Measurements from ENCODE around the gene SESTD1. TPM values are rescaled to one million over a fixed set of nuclear protein-coding genes. Genes with fewer than 3 reads are reported as not detected.

The SESTD1 gene
- total RNA-seq, 2 donors from 2014 or later: 7.7 to 35.4 TPM

DNA sequence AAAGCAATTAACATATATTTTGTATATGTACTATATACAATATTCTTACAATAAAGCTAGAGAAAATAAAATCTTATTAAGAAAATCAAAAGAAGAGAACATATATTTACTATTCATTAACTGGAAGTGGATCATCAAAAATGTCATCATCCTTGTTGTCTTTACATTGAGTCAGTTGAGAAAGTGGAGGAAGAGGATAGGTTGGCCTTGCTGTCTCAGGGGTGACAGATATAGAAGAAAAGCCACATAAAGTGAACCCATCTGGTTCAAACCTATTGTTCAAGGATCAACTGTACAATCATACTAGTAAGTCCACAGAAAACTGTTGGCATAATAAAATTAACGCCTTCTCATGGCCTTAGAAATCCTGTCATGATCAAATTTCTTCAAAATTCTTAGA is 26.6 kb downstream of the SESTD1 start:
- TF ChIP-seq POLR2A (IDR thresholded peaks at IDR 0.05) (no peak), POLR2AphosphoS5 (IDR thresholded peaks at IDR 0.05) (no peak)
- TF ChIP-seq, protein P1, sequence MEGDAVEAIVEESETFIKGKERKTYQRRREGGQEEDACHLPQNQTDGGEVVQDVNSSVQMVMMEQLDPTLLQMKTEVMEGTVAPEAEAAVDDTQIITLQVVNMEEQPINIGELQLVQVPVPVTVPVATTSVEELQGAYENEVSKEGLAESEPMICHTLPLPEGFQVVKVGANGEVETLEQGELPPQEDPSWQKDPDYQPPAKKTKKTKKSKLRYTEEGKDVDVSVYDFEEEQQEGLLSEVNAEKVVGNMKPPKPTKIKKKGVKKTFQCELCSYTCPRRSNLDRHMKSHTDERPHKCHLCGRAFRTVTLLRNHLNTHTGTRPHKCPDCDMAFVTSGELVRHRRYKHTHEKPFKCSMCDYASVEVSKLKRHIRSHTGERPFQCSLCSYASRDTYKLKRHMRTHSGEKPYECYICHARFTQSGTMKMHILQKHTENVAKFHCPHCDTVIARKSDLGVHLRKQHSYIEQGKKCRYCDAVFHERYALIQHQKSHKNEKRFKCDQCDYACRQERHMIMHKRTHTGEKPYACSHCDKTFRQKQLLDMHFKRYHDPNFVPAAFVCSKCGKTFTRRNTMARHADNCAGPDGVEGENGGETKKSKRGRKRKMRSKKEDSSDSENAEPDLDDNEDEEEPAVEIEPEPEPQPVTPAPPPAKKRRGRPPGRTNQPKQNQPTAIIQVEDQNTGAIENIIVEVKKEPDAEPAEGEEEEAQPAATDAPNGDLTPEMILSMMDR (IDR thresholded peaks at IDR 0.05): no peak

DNA sequence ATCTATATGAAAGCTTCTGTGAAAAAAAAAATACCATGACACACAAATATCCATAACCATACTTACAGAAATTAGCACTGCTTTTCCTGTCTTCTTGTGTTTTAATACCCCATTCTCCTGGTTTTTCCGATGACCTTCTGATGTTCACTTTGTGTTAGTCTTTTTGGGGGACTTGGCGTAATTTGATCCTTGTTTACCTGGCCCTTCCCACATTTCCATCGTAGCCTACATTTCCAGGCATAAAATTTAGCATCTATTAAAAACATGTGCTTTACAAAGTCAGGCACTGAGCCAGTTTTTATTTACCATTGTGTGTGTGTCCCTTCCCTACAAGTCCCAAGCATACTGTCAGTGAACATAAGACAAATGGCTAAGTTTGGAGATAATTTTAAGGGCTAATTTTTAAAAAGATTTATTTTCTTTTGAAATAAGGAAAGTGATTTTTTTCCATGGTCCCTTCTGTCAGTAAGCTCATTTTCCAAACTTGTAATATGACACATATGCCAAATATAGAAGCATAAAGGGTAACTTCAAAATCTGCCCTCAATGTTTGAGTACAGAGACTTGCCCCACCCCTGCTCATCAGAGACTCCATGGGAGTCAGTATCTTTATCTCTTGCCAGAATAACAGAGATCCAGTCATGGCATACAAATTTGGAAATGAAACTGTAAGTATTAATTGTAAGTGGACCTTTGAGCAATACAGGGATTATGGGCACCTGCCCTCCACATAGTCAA is 27.3 kb downstream of the SESTD1 start:
- TF ChIP-seq POLR2A (IDR thresholded peaks at IDR 0.05) (no peak), POLR2AphosphoS5 (IDR thresholded peaks at IDR 0.05) (no peak)
- TF ChIP-seq, protein P1 (IDR thresholded peaks at IDR 0.05): no peak
- Histone ChIP-seq H3K27ac (no peak overlapping the region), H3K27me3 (replicated peaks; ENCODE audit: insufficient read depth) (no peaks in the 10 kb centered on the region), H3K4me1 (replicated peaks) (no peaks in the 10 kb centered on the region), H3K9me3 (no peaks in the 10 kb centered on the region), H3K36me3 (no peaks in the 10 kb centered on the region), H3K4me3 (no peak overlapping the region)
- no peak for DNase-seq (ENCODE audit: low spot score)
- intact Hi-C loops (cut with DNase I): no loop called here
- WGBS: 64% methylated on average over 3 of the region's 3 CpGs

More for the DNA sequence above, 26.6 kb downstream of the SESTD1 start:
- no peak overlapping the region for H3K27ac ChIP-seq
- no peaks in the 10 kb centered on the region for H3K27me3 ChIP-seq (replicated peaks; ENCODE audit: insufficient read depth)
- DNase-seq (ENCODE audit: low spot score): no peak
- no peaks in the 10 kb centered on the region for H3K4me1 ChIP-seq (replicated peaks)
- no peak overlapping the region for H3K4me3 ChIP-seq
- H3K36me3 ChIP-seq: no peaks in the 10 kb centered on the region
- H3K9me3 ChIP-seq: no peaks in the 10 kb centered on the region
- 100% methylated on average over 1 of the region's 1 CpG for WGBS
- intact Hi-C loops (cut with DNase I): no loop called here

DNA sequence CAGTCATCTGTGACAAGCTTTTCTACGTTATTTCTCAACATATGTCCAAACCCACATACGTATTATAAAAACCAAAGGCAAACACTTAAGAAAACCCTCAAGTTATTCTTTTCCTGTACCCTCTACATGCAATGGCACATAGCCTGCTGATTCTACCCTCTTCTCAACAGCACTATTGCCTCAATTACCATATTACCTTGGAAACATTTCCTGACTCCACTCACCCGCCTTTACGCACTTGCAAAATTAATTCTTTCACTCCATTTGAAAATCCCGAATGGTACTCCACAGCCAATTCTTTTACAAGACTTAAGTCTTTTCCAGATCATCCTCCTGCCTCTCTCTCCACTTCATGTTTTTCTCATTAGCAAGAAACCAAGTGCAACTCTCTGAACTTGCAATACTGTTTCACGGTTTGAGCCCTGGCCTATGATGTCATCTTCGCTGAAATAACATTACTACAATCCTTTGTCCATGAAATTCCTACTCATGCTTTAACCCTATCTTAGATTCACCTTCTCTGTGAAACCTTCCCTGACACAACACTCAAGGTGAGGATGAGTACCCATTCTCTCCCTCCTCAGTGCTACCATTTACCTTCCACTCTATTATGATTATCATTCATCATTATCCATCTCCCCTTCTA is 29.0 kb downstream of the SESTD1 start:
- Histone ChIP-seq H3K9me3 (no peaks in the 10 kb centered on the region), H3K4me3 (no peak overlapping the region), H3K36me3 (no peaks in the 10 kb centered on the region), H3K27me3 (replicated peaks; ENCODE audit: insufficient read depth) (no peaks in the 10 kb centered on the region), H3K27ac (no peak overlapping the region), H3K4me1 (replicated peaks) (no peaks in the 10 kb centered on the region)
- intact Hi-C loops (cut with DNase I): no loop called here
- TF ChIP-seq, protein P1 (IDR thresholded peaks at IDR 0.05): no peak
- no peak for TF ChIP-seq POLR2A (IDR thresholded peaks at IDR 0.05)
- no peak for TF ChIP-seq POLR2AphosphoS5 (IDR thresholded peaks at IDR 0.05)
- DNase-seq (ENCODE audit: low spot score): no peak
- 91% methylated on average over 7 of the region's 7 CpGs for WGBS

DNA sequence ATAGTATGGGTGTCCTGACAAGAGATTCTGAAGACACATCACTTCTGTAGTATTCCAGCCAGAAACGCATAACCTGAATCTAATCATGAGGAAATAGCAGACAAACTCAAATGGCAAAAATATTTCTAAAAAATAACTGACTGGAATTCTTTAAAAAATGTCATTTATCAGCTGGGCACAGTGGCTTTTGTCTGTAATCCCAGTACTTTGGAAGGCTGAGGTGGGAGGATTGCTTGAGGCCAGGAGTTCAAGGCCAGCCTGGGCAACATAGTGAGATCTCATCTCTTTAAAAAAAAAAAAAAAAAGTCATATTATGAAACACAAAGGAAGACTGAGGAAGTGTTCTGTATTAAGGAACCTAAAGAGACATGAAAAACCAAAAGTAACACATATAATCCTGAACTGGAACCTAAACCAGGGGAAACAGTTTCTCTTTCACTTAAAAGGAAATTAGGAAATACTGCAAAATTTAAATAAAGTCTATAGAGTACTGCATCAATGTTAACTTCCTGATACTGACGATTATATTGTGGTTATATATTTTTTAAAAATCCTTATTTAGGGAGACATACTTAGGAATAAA is 29.9 kb downstream of the SESTD1 start:
- TF ChIP-seq POLR2AphosphoS5 (IDR thresholded peaks at IDR 0.05): no peak
- TF ChIP-seq, protein P1 (IDR thresholded peaks at IDR 0.05): no peak
- TF ChIP-seq POLR2A (IDR thresholded peaks at IDR 0.05): no peak

More for the DNA sequence above, 29.9 kb downstream of the SESTD1 start:
- no peaks in the 10 kb centered on the region for H3K27me3 ChIP-seq (replicated peaks; ENCODE audit: insufficient read depth)
- no peaks in the 10 kb centered on the region for H3K36me3 ChIP-seq
- no peak overlapping the region for H3K4me3 ChIP-seq
- WGBS: 87% methylated on average over 2 of the region's 2 CpGs
- no peak for DNase-seq (ENCODE audit: low spot score)
- intact Hi-C loops (cut with DNase I): no loop called here
- no peak overlapping the region for H3K27ac ChIP-seq
- H3K9me3 ChIP-seq: no peaks in the 10 kb centered on the region
- no peaks in the 10 kb centered on the region for H3K4me1 ChIP-seq (replicated peaks)

Data from prostate gland (tissue), 2 donors.